Left ventricle myocardium inferior (tissue), 1 donor: ENCODE results near the gene CENPT. TPM values are rescaled to one million over a fixed set of nuclear protein-coding genes. Genes with fewer than 3 reads are reported as not detected.

Experiments used
- DNase-seq: peaks from one replicate; pipeline ENCODE4 v3.0.0-alpha.2; 2020
- H3K27ac ChIP-seq: fragments of 200-600 bp; replicated peaks from 2 replicates; pipeline ENCODE4 v1.8.0; 2021
- H3K27me3 ChIP-seq: fragments of 200-600 bp; 2 replicates; pipeline ENCODE4 v1.8.0; 2021; ENCODE audit warnings: low read depth
- H3K36me3 ChIP-seq: fragments of 200-600 bp; 2 replicates; pipeline ENCODE4 v1.8.0; 2021
- H3K4me1 ChIP-seq: fragments of 200-600 bp; 2 replicates; pipeline ENCODE4 v1.8.0; 2021
- H3K4me3 ChIP-seq: fragments of 200-600 bp; 2 replicates; pipeline ENCODE4 v1.8.0; 2021; ENCODE audit warnings: mild to moderate bottlenecking, moderate library complexity
- H3K9me3 ChIP-seq: fragments of 200-600 bp; replicated peaks from 2 replicates; pipeline ENCODE4 v1.8.0; 2021
- CTCF ChIP-seq: fragments of 200-600 bp; IDR thresholded peaks from 2 replicates; pipeline ENCODE4 v1.8.0; 2021; ENCODE audit warnings: antibody characterized with exemption, mild to moderate bottlenecking, borderline replicate concordance
- intact Hi-C: fragments of 100-400 bp; cut with micrococcal nuclease; formaldehyde crosslinking; loops from one replicate; pipeline ENCODE4 v1.11.0; 2022
- total RNA-seq: library from RNA; stranded (reverse); fragmentation: NEBNext Ultra II Directional; extraction: Animal tissue kit (Norgen Biotek cat#: 25700); gene quantifications from one replicate; pipeline ENCODE4 v1.2.1, GENCODE V29; 2021
- donor health status: DM: no; HTN: yes; CAD: no; lungs with severe emphysema.

The CENPT gene
- total RNA-seq, 1 donor from 2014 or later: 20.2 TPM

- DNase-seq: no peak
- H3K27ac ChIP-seq: no peak overlapping the region
- no peaks in the 10 kb centered on the region for H3K9me3 ChIP-seq
- no peaks in the 10 kb centered on the region for H3K27me3 ChIP-seq
- TF ChIP-seq CTCF: no peak
- peaks cover 69% of the 10 kb centered on the region for H3K4me1 ChIP-seq
- H3K4me3 ChIP-seq: no peak overlapping the region
- intact Hi-C loops: no loop called here
- H3K36me3 ChIP-seq: peaks cover 89% of the 10 kb centered on the region
Observed at GRCh38 chr16:67879936-67880335, 32.4 kb upstream of the CENPT start.

GRCh38 chr16:67879462-67879861, 32.0 kb upstream of the CENPT start:
- H3K36me3 ChIP-seq: peaks cover 89% of the 10 kb centered on the region
- no peaks in the 10 kb centered on the region for H3K9me3 ChIP-seq
- H3K4me3 ChIP-seq: no peak overlapping the region
- no peak overlapping the region for H3K27ac ChIP-seq
- no peak for DNase-seq
- no peaks in the 10 kb centered on the region for H3K27me3 ChIP-seq
- intact Hi-C loops: no loop called here
- peaks cover 69% of the 10 kb centered on the region for H3K4me1 ChIP-seq
- no peak for TF ChIP-seq CTCF

- TF ChIP-seq CTCF: no peak
- peaks cover 69% of the 10 kb centered on the region for H3K4me1 ChIP-seq
- H3K27me3 ChIP-seq: no peaks in the 10 kb centered on the region
- no peaks in the 10 kb centered on the region for H3K9me3 ChIP-seq
- H3K27ac ChIP-seq: no peak overlapping the region
- no peak overlapping the region for H3K4me3 ChIP-seq
- no peak for DNase-seq
- H3K36me3 ChIP-seq: peaks cover 83% of the 10 kb centered on the region
- intact Hi-C loops: no loop called here
Observed at GRCh38 chr16:67878846-67879245, 31.4 kb upstream of the CENPT start.

- intact Hi-C loops: no loop called here
- Histone ChIP-seq H3K4me3 (no peak overlapping the region), H3K36me3 (peaks cover 77% of the 10 kb centered on the region), H3K4me1 (peaks cover 69% of the 10 kb centered on the region), H3K27me3 (no peaks in the 10 kb centered on the region), H3K27ac (no peak overlapping the region), H3K9me3 (no peaks in the 10 kb centered on the region)
- no peak for TF ChIP-seq CTCF
- no peak for DNase-seq
Observed at GRCh38 chr16:67878232-67878631, 30.7 kb upstream of the CENPT start.

- TF ChIP-seq CTCF: no peak
- no peak for DNase-seq
- H3K9me3 ChIP-seq: no peaks in the 10 kb centered on the region
- no peaks in the 10 kb centered on the region for H3K27me3 ChIP-seq
- no peak overlapping the region for H3K27ac ChIP-seq
- H3K4me1 ChIP-seq: peaks cover 68% of the 10 kb centered on the region
- peaks cover 65% of the 10 kb centered on the region for H3K36me3 ChIP-seq
- no peak overlapping the region for H3K4me3 ChIP-seq
- intact Hi-C loops: no loop called here
Observed at GRCh38 chr16:67877064-67877463, 29.6 kb upstream of the CENPT start.

GRCh38 chr16:67874372-67874771, 26.9 kb upstream of the CENPT start:
- no peak for DNase-seq
- no peaks in the 10 kb centered on the region for H3K9me3 ChIP-seq
- peaks cover 43% of the 10 kb centered on the region for H3K4me1 ChIP-seq
- H3K4me3 ChIP-seq: peak overlapping the region; percentile 98
- intact Hi-C loops: no loop called here
- no peak overlapping the region for H3K27ac ChIP-seq
- no peaks in the 10 kb centered on the region for H3K27me3 ChIP-seq
- H3K36me3 ChIP-seq: peaks cover 63% of the 10 kb centered on the region
- TF ChIP-seq CTCF: no peak
